Stomach (tissue), 4 donors: Measurements from ENCODE around the gene APOBEC3A.

Source experiments
- EP300 ChIP-seq: sonication (generic); formaldehyde crosslinking; IDR thresholded peaks from one replicate; pipeline ENCODE4 v1.6.1; 2017; ENCODE audit warnings: antibody characterized with exemption
- POLR2A ChIP-seq, 4 donors: fragments of 450-650 bp; IDR thresholded peaks; one replicate each; pipeline ENCODE4 v1.6.1; 2016; ENCODE audit warnings: antibody characterized with exemption in 4 of 4, control low read depth in 2 of 4, mild to moderate bottlenecking in 1 of 4, moderate library complexity in 1 of 4
- POLR2AphosphoS5 ChIP-seq, 3 donors: sonication (generic); formaldehyde crosslinking; IDR thresholded peaks; one replicate each; pipeline ENCODE4 v1.6.1; 2016; ENCODE audit warnings: antibody characterized with exemption in 3 of 3
- TF ChIP-seq, protein P1 (sequence below), 7 experiments: fragments of 450-650 bp in 4 of 7; fragments of 200-600 bp in 3 of 7; sonication (generic) in 3 of 7; IDR thresholded peaks; one replicate each; pipeline ENCODE4 v1.5.1; 2016 to 2019; ENCODE audit warnings: antibody characterized with exemption in 7 of 7, control low read depth in 2 of 7, mild to moderate bottlenecking in 1 of 7

GRCh38 chr22:38971202-38971601 lies 13.8 kb downstream of the APOBEC3A start:
- TF ChIP-seq, protein P1, sequence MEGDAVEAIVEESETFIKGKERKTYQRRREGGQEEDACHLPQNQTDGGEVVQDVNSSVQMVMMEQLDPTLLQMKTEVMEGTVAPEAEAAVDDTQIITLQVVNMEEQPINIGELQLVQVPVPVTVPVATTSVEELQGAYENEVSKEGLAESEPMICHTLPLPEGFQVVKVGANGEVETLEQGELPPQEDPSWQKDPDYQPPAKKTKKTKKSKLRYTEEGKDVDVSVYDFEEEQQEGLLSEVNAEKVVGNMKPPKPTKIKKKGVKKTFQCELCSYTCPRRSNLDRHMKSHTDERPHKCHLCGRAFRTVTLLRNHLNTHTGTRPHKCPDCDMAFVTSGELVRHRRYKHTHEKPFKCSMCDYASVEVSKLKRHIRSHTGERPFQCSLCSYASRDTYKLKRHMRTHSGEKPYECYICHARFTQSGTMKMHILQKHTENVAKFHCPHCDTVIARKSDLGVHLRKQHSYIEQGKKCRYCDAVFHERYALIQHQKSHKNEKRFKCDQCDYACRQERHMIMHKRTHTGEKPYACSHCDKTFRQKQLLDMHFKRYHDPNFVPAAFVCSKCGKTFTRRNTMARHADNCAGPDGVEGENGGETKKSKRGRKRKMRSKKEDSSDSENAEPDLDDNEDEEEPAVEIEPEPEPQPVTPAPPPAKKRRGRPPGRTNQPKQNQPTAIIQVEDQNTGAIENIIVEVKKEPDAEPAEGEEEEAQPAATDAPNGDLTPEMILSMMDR (IDR thresholded peaks at IDR 0.05), result no peak
- no peak for TF ChIP-seq POLR2A (IDR thresholded peaks at IDR 0.05)
- no peak for TF ChIP-seq EP300
- TF ChIP-seq POLR2AphosphoS5 (IDR thresholded peaks at IDR 0.05), result no peak
